Nephron progenitor cell (in vitro differentiated cells): ENCODE results near the gene ULBP1.
"Not testable (repeated sequence)": the region's sequence is repeated elsewhere in the genome, so short reads cannot be mapped to it uniquely, and the experiment has no call there.

ENCODE experiments used
- DNase-seq: peaks from one replicate; pipeline ENCODE4 v3.0.0; 2021
- H3K27ac Mint-ChIP-seq: 2 replicates; pipeline ENCODE4 v1.8.0; 2021; ENCODE audit warnings: mild to moderate bottlenecking, moderate library complexity, mixed read lengths
- H3K27me3 Mint-ChIP-seq: 2 replicates; pipeline ENCODE4 v1.8.0; 2021; ENCODE audit warnings: mild to moderate bottlenecking, low read depth, mixed read lengths; ENCODE audit not compliant: poor library complexity
- H3K36me3 Mint-ChIP-seq: 2 replicates; pipeline ENCODE4 v1.8.0; 2021; ENCODE audit warnings: low read depth, mixed read lengths
- H3K4me1 Mint-ChIP-seq: 2 replicates; pipeline ENCODE4 v1.8.0; 2021; ENCODE audit warnings: mixed read lengths
- H3K4me3 Mint-ChIP-seq: 2 replicates; pipeline ENCODE4 v1.8.0; 2021; ENCODE audit warnings: mild to moderate bottlenecking, moderate library complexity, mixed read lengths
- H3K9me3 Mint-ChIP-seq: 2 replicates; pipeline ENCODE4 v1.8.0; 2021; ENCODE audit warnings: mild to moderate bottlenecking, moderate library complexity, mixed read lengths
- TF ChIP-seq, protein P1 (sequence below): fragments of 200-600 bp; sonication (generic); IDR thresholded peaks from 2 replicates; pipeline ENCODE4 v1.5.0; 2021; ENCODE audit warnings: antibody characterized with exemption

Gene ULBP1

DNA sequence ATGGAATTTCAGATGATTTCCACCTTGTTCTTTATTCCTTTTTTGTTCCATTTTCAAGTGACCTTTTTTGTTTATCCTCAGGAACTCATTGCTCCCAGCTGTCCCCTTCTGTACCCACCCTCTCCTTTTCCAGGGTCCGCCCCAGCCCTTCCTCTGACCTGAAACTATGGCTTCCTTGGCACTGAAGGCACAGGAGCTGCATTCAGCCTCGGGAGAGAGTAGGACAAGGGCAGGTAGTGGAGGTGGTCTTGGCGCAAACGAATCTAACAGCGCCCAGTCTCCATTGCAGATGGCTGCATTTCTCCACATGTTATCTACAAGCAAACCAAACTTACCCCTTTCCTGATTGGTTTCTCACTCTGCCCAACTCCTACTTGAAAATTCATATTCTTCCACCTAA is 30.7 kb upstream of the ULBP1 start:
- Mint-ChIP-seq H3K36me3 (no peaks in the 10 kb centered on the region), H3K27me3 (peaks cover 100% of the 10 kb centered on the region), H3K9me3 (peaks cover 13% of the 10 kb centered on the region), H3K4me3 (no peak overlapping the region), H3K27ac (no peak overlapping the region), H3K4me1 (no peaks in the 10 kb centered on the region)
- TF ChIP-seq, protein P1, sequence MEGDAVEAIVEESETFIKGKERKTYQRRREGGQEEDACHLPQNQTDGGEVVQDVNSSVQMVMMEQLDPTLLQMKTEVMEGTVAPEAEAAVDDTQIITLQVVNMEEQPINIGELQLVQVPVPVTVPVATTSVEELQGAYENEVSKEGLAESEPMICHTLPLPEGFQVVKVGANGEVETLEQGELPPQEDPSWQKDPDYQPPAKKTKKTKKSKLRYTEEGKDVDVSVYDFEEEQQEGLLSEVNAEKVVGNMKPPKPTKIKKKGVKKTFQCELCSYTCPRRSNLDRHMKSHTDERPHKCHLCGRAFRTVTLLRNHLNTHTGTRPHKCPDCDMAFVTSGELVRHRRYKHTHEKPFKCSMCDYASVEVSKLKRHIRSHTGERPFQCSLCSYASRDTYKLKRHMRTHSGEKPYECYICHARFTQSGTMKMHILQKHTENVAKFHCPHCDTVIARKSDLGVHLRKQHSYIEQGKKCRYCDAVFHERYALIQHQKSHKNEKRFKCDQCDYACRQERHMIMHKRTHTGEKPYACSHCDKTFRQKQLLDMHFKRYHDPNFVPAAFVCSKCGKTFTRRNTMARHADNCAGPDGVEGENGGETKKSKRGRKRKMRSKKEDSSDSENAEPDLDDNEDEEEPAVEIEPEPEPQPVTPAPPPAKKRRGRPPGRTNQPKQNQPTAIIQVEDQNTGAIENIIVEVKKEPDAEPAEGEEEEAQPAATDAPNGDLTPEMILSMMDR: no peak
- DNase-seq: no peak

GRCh38 chr6:149933461-149933860 is 30.3 kb upstream of the ULBP1 start:
- H3K4me3 Mint-ChIP-seq: no peak overlapping the region
- no peak overlapping the region for H3K27ac Mint-ChIP-seq

DNA sequence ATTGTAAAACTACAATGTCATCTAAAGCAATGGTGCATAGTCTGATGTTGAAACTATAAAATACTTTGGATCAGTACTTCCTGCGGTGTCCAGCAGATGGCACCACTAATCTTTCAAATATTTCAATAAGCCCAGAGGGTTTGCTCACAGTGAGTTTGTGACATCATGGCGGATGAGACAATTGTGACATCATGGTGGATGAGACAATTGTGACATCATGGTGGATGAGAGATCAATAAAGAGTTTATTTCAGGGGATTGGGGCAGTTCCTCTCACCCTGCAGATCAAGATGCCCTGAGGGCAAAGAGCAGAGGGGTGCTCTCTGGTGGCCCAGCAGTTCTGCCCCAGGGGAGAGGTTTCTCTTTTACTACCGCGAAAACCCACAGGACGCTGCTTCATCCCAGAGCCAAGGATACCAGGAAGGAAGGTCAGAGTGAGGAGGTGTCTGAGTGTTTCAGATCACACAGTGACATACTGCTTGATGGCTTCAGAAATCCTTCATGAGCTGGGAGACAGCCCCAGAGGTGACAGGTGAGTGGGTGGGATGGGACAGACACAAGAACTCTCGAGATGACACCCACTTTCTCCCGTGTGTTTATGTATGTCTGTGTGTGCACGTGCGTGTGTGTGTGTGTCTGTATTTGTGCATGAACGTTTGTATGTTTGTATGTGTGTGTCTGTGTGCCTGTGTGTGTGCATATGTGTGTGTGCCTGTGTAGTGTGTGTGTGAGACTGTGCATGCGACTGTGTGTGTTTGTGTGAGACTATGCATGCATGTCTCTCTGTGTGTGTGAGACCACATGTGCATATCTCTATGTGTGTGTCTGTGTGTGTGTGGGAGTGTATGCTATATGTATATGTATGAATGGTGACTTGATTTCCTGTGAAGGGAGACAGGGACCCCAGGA is 29.2 kb upstream of the ULBP1 start:
- Mint-ChIP-seq H3K36me3 (no peaks in the 10 kb centered on the region), H3K27ac (no peak overlapping the region), H3K4me1 (peaks cover 7% of the 10 kb centered on the region), H3K4me3 (no peak overlapping the region), H3K27me3 (peaks cover 100% of the 10 kb centered on the region), H3K9me3 (peaks cover 7% of the 10 kb centered on the region)
- TF ChIP-seq, protein P1: peak; percentile 68
- peak; percentile 74 for DNase-seq

More at GRCh38 chr6:149933461-149933860, 30.3 kb upstream of the ULBP1 start:
- peaks cover 100% of the 10 kb centered on the region for H3K27me3 Mint-ChIP-seq
- no peaks in the 10 kb centered on the region for H3K36me3 Mint-ChIP-seq
- peaks cover 11% of the 10 kb centered on the region for H3K9me3 Mint-ChIP-seq
- H3K4me1 Mint-ChIP-seq: no peaks in the 10 kb centered on the region
- no peak for DNase-seq
- TF ChIP-seq, protein P1: no peak

DNA sequence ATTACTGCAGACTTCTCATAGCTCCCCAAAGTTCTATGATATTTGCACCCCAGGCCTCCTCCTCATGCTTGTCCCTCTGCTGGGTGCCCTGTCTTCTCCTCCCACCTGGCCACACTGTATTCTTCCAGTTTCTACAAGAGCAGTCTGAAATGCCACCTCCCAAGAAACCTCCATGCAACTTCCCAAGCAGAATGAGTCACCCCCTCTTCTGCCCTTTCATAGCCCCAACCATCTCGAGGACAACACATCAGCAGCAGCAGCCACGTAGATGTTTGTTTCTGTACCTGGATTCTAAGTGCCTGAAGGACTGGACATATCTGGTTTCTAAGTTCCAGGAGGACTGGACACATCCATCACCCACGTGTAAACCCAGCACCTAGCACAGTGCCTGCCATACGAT is 28.5 kb upstream of the ULBP1 start:
- H3K4me3 Mint-ChIP-seq: no peak overlapping the region
- no peak for DNase-seq
- TF ChIP-seq, protein P1: no peak
- H3K27me3 Mint-ChIP-seq: peaks cover 100% of the 10 kb centered on the region
- H3K36me3 Mint-ChIP-seq: no peaks in the 10 kb centered on the region
- peaks cover 4% of the 10 kb centered on the region for H3K9me3 Mint-ChIP-seq
- no peak overlapping the region for H3K27ac Mint-ChIP-seq
- peaks cover 7% of the 10 kb centered on the region for H3K4me1 Mint-ChIP-seq

GRCh38 chr6:149935668-149936067 is 28.1 kb upstream of the ULBP1 start:
- H3K36me3 Mint-ChIP-seq: no peaks in the 10 kb centered on the region
- H3K4me1 Mint-ChIP-seq: peaks cover 7% of the 10 kb centered on the region
- no peak overlapping the region for H3K27ac Mint-ChIP-seq
- peaks cover under 1% of the 10 kb centered on the region for H3K9me3 Mint-ChIP-seq
- peaks cover 100% of the 10 kb centered on the region for H3K27me3 Mint-ChIP-seq
- no peak overlapping the region for H3K4me3 Mint-ChIP-seq
- DNase-seq: no peak
- TF ChIP-seq, protein P1: no peak

DNA sequence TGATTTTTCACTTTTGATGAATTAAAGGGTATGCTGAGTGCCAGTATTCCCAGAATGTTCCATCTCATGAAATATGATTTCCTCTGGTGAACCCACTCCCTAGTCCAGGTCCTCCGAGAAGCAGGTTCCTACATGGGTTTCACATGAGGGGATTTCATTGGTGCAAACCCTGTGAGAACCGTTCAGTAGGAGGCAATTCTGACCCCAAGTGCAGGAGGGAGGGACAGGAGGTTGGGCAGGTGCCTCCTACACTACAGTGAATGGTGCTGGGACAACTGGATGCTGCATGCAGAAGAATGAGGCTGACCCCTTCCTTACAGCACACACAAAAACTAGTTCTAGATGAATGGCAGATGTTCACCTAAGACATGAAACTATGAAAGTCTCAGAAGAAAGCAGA is 27.0 kb upstream of the ULBP1 start:
- TF ChIP-seq, protein P1: no peak
- Mint-ChIP-seq H3K36me3 (no peaks in the 10 kb centered on the region), H3K27me3 (peaks cover 100% of the 10 kb centered on the region), H3K27ac (no peak overlapping the region), H3K9me3 (no peaks in the 10 kb centered on the region), H3K4me1 (peaks cover 7% of the 10 kb centered on the region), H3K4me3 (no peak overlapping the region)
- DNase-seq: no peak

GRCh38 chr6:149938013-149938570 is 25.7 kb upstream of the ULBP1 start:
- H3K4me1 Mint-ChIP-seq, DNase-seq, H3K9me3 Mint-ChIP-seq, H3K4me3 Mint-ChIP-seq, H3K36me3 Mint-ChIP-seq, H3K27ac Mint-ChIP-seq: not testable (repeated sequence)
- H3K27me3 Mint-ChIP-seq: peaks cover 100% of the 10 kb centered on the region
